Measurements from ENCODE around the gene HDAC1. TPM values are rescaled to one million over a fixed set of nuclear protein-coding genes. Genes with fewer than 3 reads are reported as not detected.

HDAC1 gene
- polyA plus RNA-seq, 1 of the 3 experiments (the other 2 are of a cell fraction) = 172 TPM

- Histone ChIP-seq H3K27me3 (ENCODE audit: insufficient read depth) (no peaks in the 10 kb centered on the region), H3K9me3 (no peaks in the 10 kb centered on the region), H3K79me2 (ENCODE audit: insufficient read depth) (no peaks in the 10 kb centered on the region), H4K20me1 (ENCODE audit: insufficient read depth) (no peaks in the 10 kb centered on the region), H3K36me3 (replicated peaks in 1 of 2; ENCODE audit: control insufficient read depth in 1 of 2, insufficient read depth in 2 of 2, low read length in 1 of 2) (no peaks in the 10 kb centered on the region), H3K9ac (no peak overlapping the region), H3K4me2 (no peak overlapping the region), H3K27ac (ENCODE audit: low read depth in 2 of 2, low read length in 1 of 2) (no peak overlapping the region), H3K4me3 (ENCODE audit: low read depth in 2 of 2, low read length in 1 of 2) (no peak overlapping the region), H2AFZ (ENCODE audit: low read depth) (no peak overlapping the region), H3K4me1 (ENCODE audit: control insufficient read depth in 1 of 2, insufficient read depth in 2 of 2, low read depth in 1 of 2, low read length in 1 of 2) (no peaks in the 10 kb centered on the region; a peak in 1 of 4 replicates), H3F3A (replicated peaks; ENCODE audit: insufficient read depth) (no peaks in the 10 kb centered on the region), H3K9me2 (no peaks in the 10 kb centered on the region)
- ChIA-PET POLR2A (interaction anchor here (0.7 to 1.2 kb wide), 2 partner anchors 10 to 11 kb away, joined by 4 to 5 read pairs; partner anchors contain the start of gene MARCKSL1), CTCF (interaction anchor here (0.7 to 0.9 kb wide), 2 partner anchors 13 to 265 kb away, joined by 3 read pairs; no protein-coding TSS in a partner anchor)
- DNase-seq = no peak
- TF ChIP-seq RFX5 (IDR thresholded peaks at IDR 0.05; ENCODE audit: low read length) = no peak
- TF ChIP-seq TCF12 (IDR thresholded peaks at IDR 0.05) = no peak
- no peak for TF ChIP-seq EP300 (IDR thresholded peaks at IDR 0.05; ENCODE audit: borderline replicate concordance in 1 of 2, low read depth in 1 of 2, low read length in 1 of 2)
- TF ChIP-seq USF1 (IDR thresholded peaks at IDR 0.05; ENCODE audit: borderline replicate concordance, low read depth) = no peak
- TF ChIP-seq FOSL2 (IDR thresholded peaks at IDR 0.05; ENCODE audit: borderline replicate concordance, low read depth) = no peak
- no peak for TF ChIP-seq GABPA (IDR thresholded peaks at IDR 0.05; ENCODE audit: low read depth)
- no peak for TF ChIP-seq GATA2 (CRISPR knock-in tag; IDR thresholded peaks at IDR 0.05)
- TF ChIP-seq MAX (IDR thresholded peaks at IDR 0.05; ENCODE audit: low read depth) = no peak
- no peak for TF ChIP-seq TAF1 (IDR thresholded peaks at IDR 0.05; ENCODE audit: borderline replicate concordance, low read depth, low read length)
- TF ChIP-seq MEF2A (IDR thresholded peaks at IDR 0.05; ENCODE audit: borderline replicate concordance, low read depth) = no peak
- TF ChIP-seq REST (IDR thresholded peaks at IDR 0.05; ENCODE audit: low read depth, low read length) = no peak
- no peak for TF ChIP-seq TEAD4 (IDR thresholded peaks at IDR 0.05; ENCODE audit: borderline replicate concordance, insufficient read depth)
- no peak for TF ChIP-seq NRF1 (IDR thresholded peaks at IDR 0.05; ENCODE audit: low read depth, low read length)
- TF ChIP-seq CHD2 (IDR thresholded peaks at IDR 0.05; ENCODE audit: low read length, partially characterized antibody) = no peak
- TF ChIP-seq FOXJ3 (CRISPR knock-in tag; IDR thresholded peaks at IDR 0.05) = no peak
- TF ChIP-seq IRF3 (IDR thresholded peaks at IDR 0.05; ENCODE audit: low read depth, low read length) = no peak
- TF ChIP-seq RAD21 (IDR thresholded peaks at IDR 0.05; ENCODE audit: low read length) = no peak
- TF ChIP-seq ELF1 (IDR thresholded peaks at IDR 0.05) = no peak
- TF ChIP-seq SIN3A (IDR thresholded peaks at IDR 0.05; ENCODE audit: borderline replicate concordance, low read depth, low read length) = no peak
- no peak for TF ChIP-seq SMC3 (IDR thresholded peaks at IDR 0.05; ENCODE audit: low read depth, low read length)
- 84% methylated on average over 9 of the region's 9 CpGs for WGBS (ENCODE audit: low lambda C conversion rate)
Observed at GRCh38 chr1:32346532-32347157, 54.8 kb downstream of the HDAC1 start.
